K562 (cell line): Measurements from ENCODE around the gene GPR37L1. TPM values are rescaled to one million over a fixed set of nuclear protein-coding genes. Genes with fewer than 3 reads are reported as not detected.

Experiments
- ATF6 ChIP-seq: sonication (generic); formaldehyde crosslinking; IDR thresholded peaks from 2 replicates; pipeline ENCODE4 v1.4.0; 2020; ENCODE audit warnings: mild to moderate bottlenecking, missing genetic modification reagents
- CHAMP1 ChIP-seq: fragments of 450-650 bp; IDR thresholded peaks from 2 replicates; pipeline ENCODE4 v1.6.1; 2016; ENCODE audit warnings: mild to moderate bottlenecking
- CHD4 ChIP-seq: fragments of 200-600 bp; sonication (generic); IDR thresholded peaks from 3 replicates; pipeline ENCODE4 v1.6.1; 2012; ENCODE audit warnings: low read depth, mild to moderate bottlenecking, mixed read lengths, low read length, inconsistent platforms; ENCODE audit not compliant: insufficient read depth, insufficient replicate concordance, poor library complexity, severe bottlenecking
- ETV5 ChIP-seq: sonication (generic); formaldehyde crosslinking; IDR thresholded peaks from 2 replicates; pipeline ENCODE4 v1.4.0; 2020; ENCODE audit warnings: low read depth, mild to moderate bottlenecking, missing genetic modification reagents
- HDAC2 ChIP-seq: fragments of 450-650 bp; IDR thresholded peaks from 2 replicates; pipeline ENCODE4 v1.6.1; 2016; ENCODE audit warnings: mild to moderate bottlenecking
- MLLT1 ChIP-seq, 2 experiments: fragments of 450-650 bp; IDR thresholded peaks; 2 replicates each; pipeline ENCODE4 v1.6.1; 2016
- PREB ChIP-seq: sonication (generic); formaldehyde crosslinking; IDR thresholded peaks from 2 replicates; pipeline ENCODE4 v1.8.1; 2023; ENCODE audit warnings: mild to moderate bottlenecking, missing genetic modification reagents
- ZKSCAN3 ChIP-seq: fragments of 250-450 bp; sonication (Bioruptor Pico); IDR thresholded peaks from 2 replicates; pipeline ENCODE4 v1.4.0; 2020
- ZNF282 ChIP-seq: sonication (generic); formaldehyde crosslinking; IDR thresholded peaks from 2 replicates; pipeline ENCODE4 v1.8.1; 2023; ENCODE audit warnings: missing genetic modification reagents
- ZNF407 ChIP-seq: fragments of 450-650 bp; IDR thresholded peaks from 2 replicates; pipeline ENCODE4 v1.6.1; 2016; ENCODE audit warnings: low read depth
- polyA plus RNA-seq, 8 experiments: library from polyadenylated mRNA; depleted of rRNA in 4 of 8; stranded (reverse) in 5 of 8; unstranded in 3 of 8; fragments of >200 nt; fragmentation: Nextera tagmentation in 2 of 8; fragmentation: Illumina TruSeq in 1 of 8; extraction: Ambion mirVana in 2 of 8; extraction: Trizol in 1 of 8; gene quantifications; 2 replicates each; pipeline versions ENCODE4 v1.2.1 to v1.2.3, GENCODE V29; 2011 to 2014; ENCODE audit warnings: inconsistent platforms in 1 of 8, missing spikeins in 1 of 8
- total RNA-seq, 7 experiments: library from RNA; depleted of rRNA in 6 of 7; stranded (reverse); fragments of >200 nt in 6 of 7; fragmentation: Illumina TruSeq in 2 of 7; extraction: Trizol in 2 of 7; gene quantifications; 2 replicates each; pipeline versions ENCODE4 v1.2.1 to v1.2.3, GENCODE V29; 2011 to 2021; ENCODE audit warnings: low replicate concordance in 1 of 7

Gene GPR37L1
- total and polyA plus RNA-seq, 9 of the 15 experiments (the other 6 are each of a cell fraction or from before 2014, with no cell fraction given) = not detected

- TF ChIP-seq ZNF407 (no peak), HDAC2 (no peak), ATF6 (CRISPR knock-in tag) (no peak), CHAMP1 (no peak), ETV5 (CRISPR knock-in tag) (peak; percentile 40; the same call in 1 of the 2 replicates), MLLT1 (IDR thresholded peaks at IDR 0.05) (peak in 1 of 2 experiments; percentile 57; a peak in 1 of 4 replicates), PREB (no peak), ZNF282 (no peak), CHD4 (peak; percentile 16), ZKSCAN3 (no peak)
These were observed 38.7 kb downstream of the GPR37L1 start (continued) for GRCh38 chr1:202161151-202162046.
